ENCODE data around the gene PLG. TPM values are rescaled to one million over a fixed set of nuclear protein-coding genes. Genes with fewer than 3 reads are reported as not detected.
A peak's percentile ranks its signal among the peaks of the same experiment; 100 is the strongest.

PLG gene
- total RNA-seq, 1 donor from 2014 or later = not detected

GRCh38 chr6:160756021-160756420, 54.0 kb downstream of the PLG start:
- no peaks in the 10 kb centered on the region for H3K9me3 Mint-ChIP-seq (ENCODE audit: low read depth)
- H3K27ac Mint-ChIP-seq (ENCODE audit: unreplicated experiment) = no peak overlapping the region
- H3K4me3 Mint-ChIP-seq (ENCODE audit: unreplicated experiment) = no peak overlapping the region
- no peaks in the 10 kb centered on the region for H3K4me1 Mint-ChIP-seq (ENCODE audit: low read depth)
- no peaks in the 10 kb centered on the region for H3K36me3 Mint-ChIP-seq (ENCODE audit: low read depth)
- DNase-seq (ENCODE audit: low spot score) = no peak
- TF ChIP-seq CTCF (IDR thresholded peaks at IDR 0.05) = no peak
- peaks cover 31% of the 10 kb centered on the region for H3K27me3 Mint-ChIP-seq (ENCODE audit: low read depth)

- TF ChIP-seq CTCF (IDR thresholded peaks at IDR 0.05) = no peak
- H3K4me1 Mint-ChIP-seq (ENCODE audit: low read depth) = no peaks in the 10 kb centered on the region
- H3K27me3 Mint-ChIP-seq (ENCODE audit: low read depth) = peaks cover 27% of the 10 kb centered on the region
- DNase-seq (ENCODE audit: low spot score) = no peak
- no peak overlapping the region for H3K4me3 Mint-ChIP-seq (ENCODE audit: unreplicated experiment)
- H3K9me3 Mint-ChIP-seq (ENCODE audit: low read depth) = peaks cover 6% of the 10 kb centered on the region
- H3K36me3 Mint-ChIP-seq (ENCODE audit: low read depth) = no peaks in the 10 kb centered on the region
- no peak overlapping the region for H3K27ac Mint-ChIP-seq (ENCODE audit: unreplicated experiment)
Measured at GRCh38 chr6:160756871-160757270, 54.8 kb downstream of the PLG start.

GRCh38 chr6:160764847-160765246, 62.8 kb downstream of the PLG start:
- H3K9me3 Mint-ChIP-seq (ENCODE audit: low read depth) = peaks cover 16% of the 10 kb centered on the region
- no peak overlapping the region for H3K4me3 Mint-ChIP-seq (ENCODE audit: unreplicated experiment)
- no peak for TF ChIP-seq CTCF (IDR thresholded peaks at IDR 0.05)
- peaks cover 3% of the 10 kb centered on the region for H3K36me3 Mint-ChIP-seq (ENCODE audit: low read depth)
- H3K27ac Mint-ChIP-seq (ENCODE audit: unreplicated experiment) = no peak overlapping the region
- peaks cover 2% of the 10 kb centered on the region for H3K27me3 Mint-ChIP-seq (ENCODE audit: low read depth)
- no peak for DNase-seq (ENCODE audit: low spot score)
- peaks cover 9% of the 10 kb centered on the region for H3K4me1 Mint-ChIP-seq (ENCODE audit: low read depth)

GRCh38 chr6:160765412-160765811, 63.4 kb downstream of the PLG start:
- Mint-ChIP-seq H3K27ac (ENCODE audit: unreplicated experiment) (no peak overlapping the region), H3K36me3 (ENCODE audit: low read depth) (peaks cover 3% of the 10 kb centered on the region), H3K4me3 (ENCODE audit: unreplicated experiment) (no peak overlapping the region), H3K27me3 (ENCODE audit: low read depth) (peaks cover 2% of the 10 kb centered on the region), H3K4me1 (ENCODE audit: low read depth) (peaks cover 9% of the 10 kb centered on the region), H3K9me3 (ENCODE audit: low read depth) (peaks cover 16% of the 10 kb centered on the region)
- DNase-seq (ENCODE audit: low spot score) = no peak
- TF ChIP-seq CTCF (IDR thresholded peaks at IDR 0.05) = no peak

- peaks cover 9% of the 10 kb centered on the region for H3K4me1 Mint-ChIP-seq (ENCODE audit: low read depth)
- no peak for TF ChIP-seq CTCF (IDR thresholded peaks at IDR 0.05)
Measured at GRCh38 chr6:160766657-160766988, 64.6 kb downstream of the PLG start.

More at GRCh38 chr6:160766657-160766988, 64.6 kb downstream of the PLG start:
- Mint-ChIP-seq H3K27me3 (ENCODE audit: low read depth) (peaks cover 2% of the 10 kb centered on the region), H3K36me3 (ENCODE audit: low read depth) (peaks cover 3% of the 10 kb centered on the region), H3K27ac (ENCODE audit: unreplicated experiment) (no peak overlapping the region), H3K4me3 (ENCODE audit: unreplicated experiment) (peak overlapping the region; percentile 91), H3K9me3 (ENCODE audit: low read depth) (peaks cover 12% of the 10 kb centered on the region)
- DNase-seq (ENCODE audit: low spot score) = no peak
